HG03354 (cell line): ENCODE results near the gene FSIP1.

Experiments
- ATAC-seq: cut with Tn5 transposase; IDR thresholded peaks from one replicate; pipeline ENCODE4 v1.9.1; 2021; ENCODE audit warnings: mild to moderate bottlenecking; ENCODE audit not compliant: unreplicated experiment, poor library complexity, severe bottlenecking

The FSIP1 gene

GRCh38 chr15:39661776-39662175 lies 120.9 kb downstream of the FSIP1 start:
- no peak for ATAC-seq

- ATAC-seq = no peak
Measured at GRCh38 chr15:39658740-39659139, 123.9 kb downstream of the FSIP1 start.

- ATAC-seq = no peak
Measured at GRCh38 chr15:39657668-39658067, 125.0 kb downstream of the FSIP1 start.

GRCh38 chr15:39657181-39657580 lies 125.5 kb downstream of the FSIP1 start:
- no peak for ATAC-seq

- ATAC-seq = no peak
Measured at GRCh38 chr15:39654304-39654703, 128.3 kb downstream of the FSIP1 start.

- no peak for ATAC-seq
Measured at GRCh38 chr15:39651881-39652280, 130.8 kb downstream of the FSIP1 start.

- ATAC-seq = no peak
Measured at GRCh38 chr15:39651295-39651694, 131.3 kb downstream of the FSIP1 start.

- no peak for ATAC-seq
Measured at GRCh38 chr15:39649757-39650156, 132.9 kb downstream of the FSIP1 start.

- no peak for ATAC-seq
Measured at GRCh38 chr15:39646425-39646824, 136.2 kb downstream of the FSIP1 start.

- no peak for ATAC-seq
Measured at GRCh38 chr15:39645976-39646257, 136.7 kb downstream of the FSIP1 start.

GRCh38 chr15:39645138-39645975 lies 137.3 kb downstream of the FSIP1 start:
- ATAC-seq = no peak

GRCh38 chr15:39644136-39644535 lies 138.5 kb downstream of the FSIP1 start:
- ATAC-seq = no peak

- no peak for ATAC-seq
Measured at GRCh38 chr15:39643727-39644126, 138.9 kb downstream of the FSIP1 start.

GRCh38 chr15:39642011-39642640 lies 140.5 kb downstream of the FSIP1 start:
- no peak for ATAC-seq

GRCh38 chr15:39641191-39641889 lies 141.3 kb downstream of the FSIP1 start:
- no peak for ATAC-seq

GRCh38 chr15:39640665-39641064 lies 142.0 kb downstream of the FSIP1 start:
- ATAC-seq = no peak

GRCh38 chr15:39639037-39639436 lies 143.6 kb downstream of the FSIP1 start:
- no peak for ATAC-seq

- no peak for ATAC-seq
Measured at GRCh38 chr15:39638041-39638440, 144.6 kb downstream of the FSIP1 start.

GRCh38 chr15:39631357-39631756 lies 151.3 kb downstream of the FSIP1 start:
- no peak for ATAC-seq

- ATAC-seq = no peak
Measured at GRCh38 chr15:39629906-39630305, 152.7 kb downstream of the FSIP1 start.

- ATAC-seq = no peak
Measured at GRCh38 chr15:39629371-39629770, 153.3 kb downstream of the FSIP1 start.
